ENCODE data around the gene MCM6.

DNA sequence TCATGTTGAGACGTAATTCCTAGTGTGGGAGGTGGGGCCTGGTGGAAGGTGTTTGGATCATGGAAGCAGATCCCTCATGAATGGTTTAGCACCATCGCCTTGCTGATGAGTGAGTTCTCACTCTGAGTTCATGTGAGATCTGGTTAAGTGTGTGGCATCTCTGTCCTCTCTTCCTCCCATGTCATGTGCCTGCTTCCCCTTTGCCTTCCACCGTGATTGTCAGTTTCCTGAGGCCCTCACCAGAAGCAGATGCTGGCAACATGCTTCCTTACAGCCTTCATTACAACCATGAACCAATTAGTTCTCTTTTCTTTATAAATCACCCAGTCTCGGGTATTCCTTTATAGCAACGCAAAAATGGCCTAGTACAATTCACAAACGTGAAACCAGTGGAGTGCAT, 14.6 kb upstream of the MCM6 start:
- TF ChIP-seq, protein P1, sequence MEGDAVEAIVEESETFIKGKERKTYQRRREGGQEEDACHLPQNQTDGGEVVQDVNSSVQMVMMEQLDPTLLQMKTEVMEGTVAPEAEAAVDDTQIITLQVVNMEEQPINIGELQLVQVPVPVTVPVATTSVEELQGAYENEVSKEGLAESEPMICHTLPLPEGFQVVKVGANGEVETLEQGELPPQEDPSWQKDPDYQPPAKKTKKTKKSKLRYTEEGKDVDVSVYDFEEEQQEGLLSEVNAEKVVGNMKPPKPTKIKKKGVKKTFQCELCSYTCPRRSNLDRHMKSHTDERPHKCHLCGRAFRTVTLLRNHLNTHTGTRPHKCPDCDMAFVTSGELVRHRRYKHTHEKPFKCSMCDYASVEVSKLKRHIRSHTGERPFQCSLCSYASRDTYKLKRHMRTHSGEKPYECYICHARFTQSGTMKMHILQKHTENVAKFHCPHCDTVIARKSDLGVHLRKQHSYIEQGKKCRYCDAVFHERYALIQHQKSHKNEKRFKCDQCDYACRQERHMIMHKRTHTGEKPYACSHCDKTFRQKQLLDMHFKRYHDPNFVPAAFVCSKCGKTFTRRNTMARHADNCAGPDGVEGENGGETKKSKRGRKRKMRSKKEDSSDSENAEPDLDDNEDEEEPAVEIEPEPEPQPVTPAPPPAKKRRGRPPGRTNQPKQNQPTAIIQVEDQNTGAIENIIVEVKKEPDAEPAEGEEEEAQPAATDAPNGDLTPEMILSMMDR (conservative IDR thresholded peaks at IDR 0.05; ENCODE audit: low read depth, low read length): no peak
- no peak for TF ChIP-seq EZH2phosphoT487 (IDR thresholded peaks at IDR 0.05; ENCODE audit: borderline replicate concordance, low read length)

Measured in PC-3 (cell line).